ENCODE data around the gene DTNB.

The DTNB gene

GRCh38 chr2:25340181-25340921 lies 333.0 kb downstream of the DTNB start:
- no peak for TF ChIP-seq CTCF (IDR thresholded peaks at IDR 0.05; ENCODE audit: borderline replicate concordance, control extremely low read depth, extremely low read depth, insufficient read depth, missing control alignments)
- peak; percentile 51 for DNase-seq (ENCODE audit: low spot score)
- in situ Hi-C loops (cut with MboI; ENCODE audit: low sequenced_read_pairs, unreplicated experiment) = no loop called here

- in situ Hi-C loops (cut with MboI; ENCODE audit: low sequenced_read_pairs, unreplicated experiment) = no loop called here
- DNase-seq (ENCODE audit: low spot score) = peak; percentile 31
- TF ChIP-seq CTCF (IDR thresholded peaks at IDR 0.05; ENCODE audit: borderline replicate concordance, control extremely low read depth, extremely low read depth, insufficient read depth, missing control alignments) = no peak
These were observed 333.6 kb downstream of the DTNB start for GRCh38 chr2:25339791-25340180.

GRCh38 chr2:25339211-25339674 lies 334.1 kb downstream of the DTNB start:
- in situ Hi-C loops (cut with MboI; ENCODE audit: low sequenced_read_pairs, unreplicated experiment) = no loop called here
- no peak for TF ChIP-seq CTCF (IDR thresholded peaks at IDR 0.05; ENCODE audit: borderline replicate concordance, control extremely low read depth, extremely low read depth, insufficient read depth, missing control alignments)
- no peak for DNase-seq (ENCODE audit: low spot score)

GRCh38 chr2:25338401-25338800 lies 335.0 kb downstream of the DTNB start:
- no peak for TF ChIP-seq CTCF (IDR thresholded peaks at IDR 0.05; ENCODE audit: borderline replicate concordance, control extremely low read depth, extremely low read depth, insufficient read depth, missing control alignments)
- DNase-seq (ENCODE audit: low spot score) = no peak
- in situ Hi-C loops (cut with MboI; ENCODE audit: low sequenced_read_pairs, unreplicated experiment) = no loop called here

- no peak for DNase-seq (ENCODE audit: low spot score)
- TF ChIP-seq CTCF (IDR thresholded peaks at IDR 0.05; ENCODE audit: borderline replicate concordance, control extremely low read depth, extremely low read depth, insufficient read depth, missing control alignments) = no peak
- in situ Hi-C loops (cut with MboI; ENCODE audit: low sequenced_read_pairs, unreplicated experiment) = no loop called here
These were observed 335.5 kb downstream of the DTNB start for GRCh38 chr2:25337891-25338290.

GRCh38 chr2:25337276-25337675 lies 336.1 kb downstream of the DTNB start:
- TF ChIP-seq CTCF (IDR thresholded peaks at IDR 0.05; ENCODE audit: borderline replicate concordance, control extremely low read depth, extremely low read depth, insufficient read depth, missing control alignments) = no peak
- DNase-seq (ENCODE audit: low spot score) = no peak
- in situ Hi-C loops (cut with MboI; ENCODE audit: low sequenced_read_pairs, unreplicated experiment) = no loop called here
